Caco-2 (cell line): Measurements from ENCODE around the gene CORO7. TPM values are rescaled to one million over a fixed set of nuclear protein-coding genes. Genes with fewer than 3 reads are reported as not detected.

Source experiments
- BruUV-seq: library from RNA; stranded (reverse); fragments of 400-500 nt; replicated peaks from 2 replicates; lab custom pipeline; 2021; lab: Mats Ljungman, UMichigan
- CTCF ChIA-PET: fragments of 300-600 bp; sonication (Branson Sonifier 250); formaldehyde crosslinking; loops from one replicate; lab custom pipeline; 2022; ENCODE audit warnings: antibody characterized with exemption; lab: Charles Lee
- POLR2A ChIA-PET: fragments of 300-600 bp; sonication (Branson Sonifier 250); formaldehyde crosslinking; loops from one replicate; lab custom pipeline; 2022; ENCODE audit warnings: antibody characterized with exemption; lab: Charles Lee
- DNase-seq, 2 experiments: peaks; one replicate each; pipeline versions ENCODE4 v3.0.0 to v3.0.0-alpha.2; 2020 to 2022
- H3K27me3 ChIP-seq: replicated peaks from 2 replicates; pipeline ENCODE4 v1.6.0; 2011; ENCODE audit warnings: low read length; ENCODE audit not compliant: control insufficient read depth, insufficient read depth
- H3K36me3 ChIP-seq: 2 replicates; pipeline ENCODE4 v1.5.1; 2011; ENCODE audit warnings: low read length; ENCODE audit not compliant: control insufficient read depth, insufficient read depth
- H3K4me1 ChIP-seq: fragments of 250-450 bp; sonication (Bioruptor Pico); 2 replicates; pipeline ENCODE4 v1.5.1; 2020; ENCODE audit warnings: mild to moderate bottlenecking
- H3K4me3 ChIP-seq: 2 replicates; pipeline ENCODE4 v1.5.1; 2011; ENCODE audit warnings: low read depth, mild to moderate bottlenecking, control low read depth, low read length
- H3K9me3 ChIP-seq: fragments of 250-450 bp; sonication (Bioruptor Pico); 2 replicates; pipeline ENCODE4 v1.5.1; 2020; ENCODE audit warnings: mild to moderate bottlenecking, moderate library complexity
- H3K27ac Mint-ChIP-seq: one replicate; pipeline ENCODE4 v1.8.0; 2022; ENCODE audit warnings: mixed read lengths; ENCODE audit not compliant: unreplicated experiment
- H3K27me3 Mint-ChIP-seq: one replicate; pipeline ENCODE4 v1.8.0; 2022; ENCODE audit warnings: mixed read lengths; ENCODE audit not compliant: insufficient read depth, unreplicated experiment
- H3K36me3 Mint-ChIP-seq: one replicate; pipeline ENCODE4 v1.8.0; 2022; ENCODE audit warnings: mild to moderate bottlenecking, mixed read lengths; ENCODE audit not compliant: insufficient read depth, unreplicated experiment
- H3K4me1 Mint-ChIP-seq: one replicate; pipeline ENCODE4 v1.8.0; 2022; ENCODE audit warnings: low read depth, mixed read lengths; ENCODE audit not compliant: unreplicated experiment
- H3K4me3 Mint-ChIP-seq: one replicate; pipeline ENCODE4 v1.8.0; 2022; ENCODE audit warnings: mild to moderate bottlenecking, moderate library complexity, mixed read lengths; ENCODE audit not compliant: unreplicated experiment
- H3K9me3 Mint-ChIP-seq: one replicate; pipeline ENCODE4 v1.8.0; 2022; ENCODE audit warnings: mixed read lengths; ENCODE audit not compliant: unreplicated experiment
- intact Hi-C: fragments of 100-400 bp; cut with micrococcal nuclease; formaldehyde crosslinking; loops from one replicate; pipeline ENCODE4 v1.10.0; 2022; ENCODE audit not compliant: unreplicated experiment
- total RNA-seq: library from RNA; stranded (reverse); gene quantifications from 2 replicates; pipeline ENCODE4 v1.2.3, GENCODE V29; 2022
- TF ChIP-seq, protein P1 (sequence below), 2 experiments: fragments of 200-600 bp in 1 of 2; IDR thresholded peaks; 1 replicate in 1 of 2; 2 replicates in 1 of 2; pipeline versions ENCODE4 v1.5.1 to v1.8.0; 2011 to 2022; ENCODE audit warnings: antibody characterized with exemption in 1 of 2, control low read depth in 1 of 2, inconsistent platforms in 1 of 2, low read depth in 1 of 2, low read length in 1 of 2, mild to moderate bottlenecking in 1 of 2, moderate library complexity in 1 of 2; ENCODE audit not compliant: insufficient read depth in 1 of 2, severe bottlenecking in 1 of 2, unreplicated experiment in 1 of 2

Gene CORO7
- total RNA-seq, 1 experiment from 2014 or later = 23.1 TPM

DNA sequence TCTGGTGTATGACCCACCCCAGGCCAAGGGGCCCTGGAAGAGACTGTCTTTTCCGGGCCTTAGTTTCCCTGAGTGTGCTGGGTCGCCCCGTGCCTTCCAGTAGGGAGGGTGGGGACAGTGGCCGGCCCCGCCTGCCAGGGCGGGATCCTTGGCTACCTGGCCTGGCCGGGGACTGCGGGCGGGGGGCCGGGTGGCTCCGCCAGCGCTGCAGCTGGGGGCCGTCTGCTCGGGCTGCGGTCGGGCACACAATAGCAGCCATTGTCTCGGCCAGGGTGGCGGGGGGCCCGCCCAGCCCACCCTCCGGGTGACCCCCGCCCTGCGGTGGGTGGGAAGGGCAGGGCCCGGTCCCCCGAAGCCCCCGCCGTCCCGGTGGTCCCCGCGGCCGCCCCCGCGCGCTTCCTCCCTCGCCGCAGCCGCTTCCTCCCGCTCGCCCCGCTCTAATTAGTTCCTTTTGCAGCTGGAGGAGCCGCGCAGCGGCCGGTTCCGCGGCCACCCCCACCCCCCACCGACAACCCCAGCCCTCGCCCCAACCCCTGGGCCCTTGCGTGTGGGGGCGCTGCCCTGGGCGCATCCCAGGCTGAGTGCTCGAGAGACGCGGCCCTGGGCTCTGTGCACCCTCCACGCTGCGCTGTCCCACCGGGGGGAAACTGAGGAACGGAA is 88.9 kb downstream of the CORO7 start:
- Histone ChIP-seq H3K27me3 (no peaks in the 10 kb centered on the region), H3K4me1 (no peaks in the 10 kb centered on the region), H3K36me3 (no peaks in the 10 kb centered on the region; the same call in 1 of the 2 replicates), H3K9me3 (no peaks in the 10 kb centered on the region), H3K4me3 (no peak overlapping the region)
- TF ChIP-seq, protein P1, sequence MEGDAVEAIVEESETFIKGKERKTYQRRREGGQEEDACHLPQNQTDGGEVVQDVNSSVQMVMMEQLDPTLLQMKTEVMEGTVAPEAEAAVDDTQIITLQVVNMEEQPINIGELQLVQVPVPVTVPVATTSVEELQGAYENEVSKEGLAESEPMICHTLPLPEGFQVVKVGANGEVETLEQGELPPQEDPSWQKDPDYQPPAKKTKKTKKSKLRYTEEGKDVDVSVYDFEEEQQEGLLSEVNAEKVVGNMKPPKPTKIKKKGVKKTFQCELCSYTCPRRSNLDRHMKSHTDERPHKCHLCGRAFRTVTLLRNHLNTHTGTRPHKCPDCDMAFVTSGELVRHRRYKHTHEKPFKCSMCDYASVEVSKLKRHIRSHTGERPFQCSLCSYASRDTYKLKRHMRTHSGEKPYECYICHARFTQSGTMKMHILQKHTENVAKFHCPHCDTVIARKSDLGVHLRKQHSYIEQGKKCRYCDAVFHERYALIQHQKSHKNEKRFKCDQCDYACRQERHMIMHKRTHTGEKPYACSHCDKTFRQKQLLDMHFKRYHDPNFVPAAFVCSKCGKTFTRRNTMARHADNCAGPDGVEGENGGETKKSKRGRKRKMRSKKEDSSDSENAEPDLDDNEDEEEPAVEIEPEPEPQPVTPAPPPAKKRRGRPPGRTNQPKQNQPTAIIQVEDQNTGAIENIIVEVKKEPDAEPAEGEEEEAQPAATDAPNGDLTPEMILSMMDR (IDR thresholded peaks at IDR 0.05; ENCODE audit: insufficient read depth in 1 of 2, low read depth in 1 of 2, low read length in 1 of 2, severe bottlenecking in 1 of 2, unreplicated experiment in 1 of 2) = no peak
- intact Hi-C loops = no loop called here
- H3K36me3 Mint-ChIP-seq = no peaks in the 10 kb centered on the region
- no peaks in the 10 kb centered on the region for H3K4me1 Mint-ChIP-seq
- no peak for DNase-seq
- H3K9me3 Mint-ChIP-seq = no peaks in the 10 kb centered on the region
- ChIA-PET POLR2A (no interaction called here), CTCF (interaction anchor here (0.6 to 1.4 kb wide), 3 partner anchors 19 to 127 kb away, joined by 3 to 5 read pairs (median 5); no protein-coding TSS in a partner anchor)
- no TSS peak for BruUV-seq
- no peaks in the 10 kb centered on the region for H3K27me3 Mint-ChIP-seq
- H3K4me3 Mint-ChIP-seq = no peak overlapping the region
- no peak overlapping the region for H3K27ac Mint-ChIP-seq

DNA sequence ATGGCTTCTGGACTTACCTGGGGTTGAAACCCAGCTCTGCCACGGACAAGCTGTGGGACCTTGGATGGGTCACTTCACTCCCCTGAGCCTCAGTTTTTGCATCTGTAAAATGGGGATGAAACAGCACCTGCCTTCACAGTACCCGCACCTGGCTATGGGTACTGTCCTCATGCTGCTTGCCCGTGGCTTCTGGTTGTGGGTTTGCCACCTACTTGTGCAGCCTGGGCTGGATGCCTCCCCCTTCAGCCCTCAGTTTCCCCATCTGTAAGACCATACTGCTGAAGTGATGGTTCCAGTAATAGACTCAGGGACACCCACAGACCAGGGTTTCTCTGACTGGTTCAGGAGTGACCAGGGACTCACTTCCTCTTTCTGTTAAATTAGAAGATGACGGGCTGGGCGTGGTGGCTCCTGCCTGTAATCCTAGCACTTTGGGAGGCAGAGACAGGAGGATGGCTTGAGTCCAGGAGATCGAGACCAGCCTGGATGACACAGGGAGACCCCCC is 91.1 kb downstream of the CORO7 start:
- POLR2A ChIA-PET = no interaction called here
- no peak for DNase-seq
- no peak overlapping the region for H3K4me3 ChIP-seq
- H3K36me3 ChIP-seq = no peaks in the 10 kb centered on the region; the same call in 1 of the 2 replicates
- Mint-ChIP-seq H3K4me3 (no peak overlapping the region), H3K4me1 (no peaks in the 10 kb centered on the region), H3K27ac (no peak overlapping the region), H3K36me3 (no peaks in the 10 kb centered on the region), H3K27me3 (no peaks in the 10 kb centered on the region), H3K9me3 (no peaks in the 10 kb centered on the region)
- H3K27me3 ChIP-seq = no peaks in the 10 kb centered on the region
- intact Hi-C loops = no loop called here
- TF ChIP-seq, protein P1 (IDR thresholded peaks at IDR 0.05; ENCODE audit: insufficient read depth in 1 of 2, low read depth in 1 of 2, low read length in 1 of 2, severe bottlenecking in 1 of 2, unreplicated experiment in 1 of 2) = no peak
- H3K4me1 ChIP-seq = no peaks in the 10 kb centered on the region
- BruUV-seq = no TSS peak
- no peaks in the 10 kb centered on the region for H3K9me3 ChIP-seq
- CTCF ChIA-PET = interaction anchor here (1.1 kb wide), 1 partner anchor 71 kb away, joined by 4 read pairs; no protein-coding TSS in a partner anchor

DNA sequence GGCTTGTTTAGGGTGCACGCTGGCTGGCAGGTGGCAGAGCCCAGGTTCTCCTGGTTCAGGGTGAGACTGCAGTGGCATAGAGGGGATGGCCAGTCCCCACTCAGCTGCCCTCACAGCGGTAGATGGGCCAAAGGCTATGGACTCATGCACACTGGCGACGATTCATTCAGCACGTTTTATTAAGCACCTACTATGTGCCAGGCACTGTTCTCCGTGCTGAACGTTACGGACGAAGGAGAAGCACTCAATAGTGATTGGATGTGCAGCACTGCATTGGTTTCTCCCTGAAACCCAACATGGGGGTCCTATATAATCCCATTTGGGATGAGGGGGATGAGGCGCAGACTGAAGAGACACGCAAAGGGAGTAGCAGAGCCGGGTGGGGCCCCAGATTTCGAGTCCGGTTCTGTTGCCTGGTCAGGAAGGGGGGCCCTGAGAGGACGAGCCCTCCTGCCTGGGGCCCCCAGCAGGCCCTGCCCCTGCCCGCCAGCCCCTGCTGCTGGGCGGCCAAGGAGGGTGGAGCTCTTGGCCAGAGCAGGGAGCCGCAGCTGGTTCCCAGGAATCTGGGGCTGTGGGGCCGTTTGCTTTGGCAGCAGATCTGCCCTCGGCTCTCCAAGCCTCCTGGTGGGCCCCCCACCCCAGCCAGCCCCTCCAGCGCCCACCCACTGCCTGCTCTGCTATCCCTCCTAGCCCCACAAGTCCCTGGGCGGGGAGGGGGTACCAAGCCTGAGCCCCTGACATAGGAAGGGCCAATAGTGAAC is 91.7 kb downstream of the CORO7 start:
- Mint-ChIP-seq H3K27ac (no peak overlapping the region), H3K4me3 (no peak overlapping the region), H3K4me1 (no peaks in the 10 kb centered on the region), H3K9me3 (no peaks in the 10 kb centered on the region), H3K27me3 (no peaks in the 10 kb centered on the region), H3K36me3 (peaks cover 5% of the 10 kb centered on the region)
- no peak for DNase-seq
- POLR2A ChIA-PET = no interaction called here
- H3K4me3 ChIP-seq = no peak overlapping the region
- H3K9me3 ChIP-seq = no peaks in the 10 kb centered on the region
- no peaks in the 10 kb centered on the region for H3K27me3 ChIP-seq
- intact Hi-C loops = no loop called here
- CTCF ChIA-PET = interaction anchor here (1.6 kb wide), 1 partner anchor 124 kb away, joined by 4 read pairs; no protein-coding TSS in a partner anchor
- H3K36me3 ChIP-seq = no peaks in the 10 kb centered on the region; the same call in 1 of the 2 replicates
- TF ChIP-seq, protein P1 (IDR thresholded peaks at IDR 0.05; ENCODE audit: insufficient read depth in 1 of 2, low read depth in 1 of 2, low read length in 1 of 2, severe bottlenecking in 1 of 2, unreplicated experiment in 1 of 2) = no peak
- H3K4me1 ChIP-seq = no peaks in the 10 kb centered on the region
- BruUV-seq = no TSS peak
